ENCODE data around the gene NOP53. TPM values are rescaled to one million over a fixed set of nuclear protein-coding genes. Genes with fewer than 3 reads are reported as not detected.

NOP53 gene
- total and polyA plus RNA-seq, 2 of the 8 experiments (the other 6 are each of a cell fraction or from before 2014, with no cell fraction given), result 107 to 245 TPM

- TF ChIP-seq NRF1 (IDR thresholded peaks at IDR 0.05; ENCODE audit: low read depth, low read length) (no peak), E2F6 (IDR thresholded peaks at IDR 0.05) (no peak)
These were observed 22.0 kb downstream of the NOP53 start (continued) for GRCh38 chr19:47767349-47767748.
